Subcutaneous abdominal adipose tissue (tissue), 5 donors: ENCODE data around the gene SPRED2.
A peak's percentile ranks its signal among the peaks of the same experiment; 100 is the strongest.

ENCODE experiments used
- H3K27ac ChIP-seq: one replicate; pipeline ENCODE4 v1.7.0; 2013; ENCODE audit warnings: low read depth, mild to moderate bottlenecking, inconsistent platforms, low read length, moderate library complexity
- H3K27me3 ChIP-seq, 5 donors: one replicate each; pipeline ENCODE4 v1.7.0; 2013; ENCODE audit warnings: low read length in 5 of 5, inconsistent platforms in 1 of 5; ENCODE audit not compliant: control insufficient read depth in 5 of 5, insufficient read depth in 4 of 5
- H3K36me3 ChIP-seq, 5 donors: one replicate each; pipeline ENCODE4 v1.7.0; 2013; ENCODE audit warnings: low read length in 5 of 5; ENCODE audit not compliant: control insufficient read depth in 5 of 5, insufficient read depth in 5 of 5
- H3K4me1 ChIP-seq, 5 donors: one replicate each; pipeline ENCODE4 v1.7.0; 2013; ENCODE audit warnings: low read length in 5 of 5, mild to moderate bottlenecking in 3 of 5, moderate library complexity in 1 of 5; ENCODE audit not compliant: control insufficient read depth in 5 of 5, insufficient read depth in 5 of 5
- H3K4me3 ChIP-seq, 5 donors: one replicate each; pipeline ENCODE4 v1.7.0; 2013; ENCODE audit warnings: low read length in 5 of 5, low read depth in 1 of 5
- H3K9ac ChIP-seq, 5 donors: one replicate each; pipeline ENCODE4 v1.7.0; 2013; ENCODE audit warnings: low read length in 5 of 5, mild to moderate bottlenecking in 4 of 5, moderate library complexity in 3 of 5
- H3K9me3 ChIP-seq, 5 donors: one replicate each; pipeline ENCODE4 v1.7.0; 2013; ENCODE audit warnings: low read length in 5 of 5; ENCODE audit not compliant: control insufficient read depth in 5 of 5
- donor health status: healthy.
- donor health status: healthy.
- donor health status: healthy.
- donor health status: healthy.
- donor health status: healthy.

SPRED2 gene

DNA sequence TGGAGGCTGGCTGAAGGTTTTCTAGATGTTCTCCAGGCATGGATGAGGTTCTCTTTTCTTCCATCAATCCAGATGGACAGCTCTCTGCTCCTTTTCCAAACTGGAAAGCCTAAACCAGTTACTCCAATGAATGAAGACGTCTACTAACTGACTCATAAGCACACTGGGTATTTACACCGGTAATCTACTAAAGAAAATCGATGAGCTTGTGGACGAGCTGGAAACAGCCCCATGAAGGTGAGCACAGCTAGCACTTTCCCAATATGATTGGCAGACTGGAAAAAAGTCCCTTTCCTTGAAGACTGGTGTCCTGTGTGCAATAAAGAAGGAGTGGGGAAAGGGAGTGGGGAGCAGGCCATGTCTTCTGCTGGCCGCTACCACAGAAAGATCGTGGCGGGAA, 120.8 kb downstream of the SPRED2 start:
- H3K27me3 ChIP-seq = no peaks in the 10 kb centered on the region
- peak overlapping the region; percentile 60 for H3K27ac ChIP-seq
- H3K9ac ChIP-seq = no peak overlapping the region
- no peak overlapping the region for H3K4me3 ChIP-seq
- peaks cover 9 to 56% (median 21%) of the 10 kb centered on the region in 5 donors for H3K4me1 ChIP-seq
- peaks cover 3 to 45% (median 37%) of the 10 kb centered on the region in 5 donors for H3K36me3 ChIP-seq
- H3K9me3 ChIP-seq = no peaks in the 10 kb centered on the region

GRCh38 chr2:65311049-65311448, 121.3 kb downstream of the SPRED2 start:
- no peaks in the 10 kb centered on the region for H3K9me3 ChIP-seq
- peaks cover 9 to 53% (median 15%) of the 10 kb centered on the region in 5 donors for H3K4me1 ChIP-seq
- H3K9ac ChIP-seq = no peak overlapping the region
- H3K4me3 ChIP-seq = no peak overlapping the region
- H3K36me3 ChIP-seq = peaks cover 3 to 39% (median 31%) of the 10 kb centered on the region in 5 donors
- peak overlapping the region; percentile 60 for H3K27ac ChIP-seq
- H3K27me3 ChIP-seq = no peaks in the 10 kb centered on the region

GRCh38 chr2:65309699-65310098, 122.7 kb downstream of the SPRED2 start:
- peak overlapping the region; percentile 45 for H3K27ac ChIP-seq
- H3K9me3 ChIP-seq = no peaks in the 10 kb centered on the region
- H3K9ac ChIP-seq = peak overlapping the region in 1 of 5 donors; percentile 13
- H3K27me3 ChIP-seq = no peaks in the 10 kb centered on the region
- peaks cover 3 to 31% (median 26%) of the 10 kb centered on the region in 5 donors for H3K36me3 ChIP-seq
- peaks cover 9 to 51% (median 12%) of the 10 kb centered on the region in 5 donors for H3K4me1 ChIP-seq
- H3K4me3 ChIP-seq = peak overlapping the region in 1 of 5 donors; percentile 2

GRCh38 chr2:65305934-65306333, 126.5 kb downstream of the SPRED2 start:
- Histone ChIP-seq H3K36me3 (peaks cover 0 to 3% (median 0%) of the 10 kb centered on the region in 5 donors), H3K9me3 (no peaks in the 10 kb centered on the region), H3K4me1 (peaks cover 10 to 33% (median 22%) of the 10 kb centered on the region in 5 donors), H3K9ac (no peak overlapping the region), H3K27ac (no peak overlapping the region), H3K27me3 (no peaks in the 10 kb centered on the region), H3K4me3 (no peak overlapping the region)

DNA sequence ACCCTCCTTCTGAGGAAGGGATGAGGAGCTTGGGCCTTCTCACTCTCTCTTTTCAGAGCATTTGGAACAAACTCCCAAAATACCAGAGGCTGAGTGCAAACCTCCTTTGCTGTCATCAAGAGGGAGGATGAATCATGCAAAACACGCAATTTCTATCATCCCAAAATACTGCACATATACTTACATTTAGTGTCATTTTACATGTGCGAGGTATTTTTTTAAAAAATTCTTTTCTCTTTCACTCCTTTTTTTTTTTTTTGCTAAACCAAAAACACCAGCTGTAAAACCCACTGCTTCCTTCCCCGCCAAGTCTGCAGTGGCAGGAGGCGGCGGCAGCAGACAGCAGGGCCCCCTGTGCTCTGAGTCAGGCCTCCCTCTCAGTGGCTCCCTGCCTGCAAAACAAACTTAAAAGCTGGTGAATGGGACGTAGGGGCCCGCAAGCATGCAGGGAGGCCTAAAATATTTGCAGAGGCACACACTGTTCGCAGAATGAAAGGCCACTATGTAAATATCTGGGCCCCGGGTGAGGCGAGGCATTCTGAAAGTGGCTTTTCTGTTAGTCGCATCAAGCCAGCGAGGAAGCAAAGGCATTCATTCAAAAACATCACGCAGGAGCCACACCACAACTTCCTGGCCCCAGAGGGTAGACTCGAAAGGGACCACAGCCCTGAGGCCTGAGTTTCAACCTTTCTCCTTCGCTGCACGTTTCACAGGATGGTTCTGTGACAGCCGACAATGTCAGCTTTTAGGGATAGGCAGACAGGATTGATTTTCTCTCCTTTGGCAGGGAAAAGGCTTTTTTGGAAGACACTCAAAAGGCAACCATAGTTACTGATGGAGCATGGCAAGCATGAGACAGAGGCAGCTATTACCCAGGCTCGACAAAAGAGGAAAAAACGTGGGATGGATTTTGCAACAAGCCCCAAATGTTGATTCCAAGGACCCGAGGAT, 131.4 kb downstream of the SPRED2 start:
- no peaks in the 10 kb centered on the region for H3K27me3 ChIP-seq
- H3K27ac ChIP-seq = peak overlapping the region; percentile 73
- H3K9me3 ChIP-seq = no peaks in the 10 kb centered on the region
- peaks cover 12 to 33% (median 28%) of the 10 kb centered on the region in 5 donors for H3K4me1 ChIP-seq
- no peaks in the 10 kb centered on the region for H3K36me3 ChIP-seq
- peak overlapping the region in 2 of 5 donors; percentile 27 to 40 for H3K4me3 ChIP-seq
- peak overlapping the region in 2 of 5 donors; percentile 17 to 32 for H3K9ac ChIP-seq

GRCh38 chr2:65300134-65300760, 132.2 kb downstream of the SPRED2 start:
- Histone ChIP-seq H3K9me3 (no peaks in the 10 kb centered on the region), H3K27me3 (no peaks in the 10 kb centered on the region), H3K4me3 (no peak overlapping the region), H3K36me3 (no peaks in the 10 kb centered on the region), H3K4me1 (peaks cover 12 to 33% (median 28%) of the 10 kb centered on the region in 5 donors), H3K27ac (peak overlapping the region; percentile 73), H3K9ac (peak overlapping the region in 3 of 5 donors; percentile 15 to 49 (median 17))

- H3K36me3 ChIP-seq = no peaks in the 10 kb centered on the region
- no peak overlapping the region for H3K9ac ChIP-seq
- H3K4me1 ChIP-seq = peaks cover 12 to 33% (median 28%) of the 10 kb centered on the region in 5 donors
These were observed 133.2 kb downstream of the SPRED2 start for GRCh38 chr2:65299246-65299645.

GRCh38 chr2:65298089-65298488, 134.3 kb downstream of the SPRED2 start:
- Histone ChIP-seq H3K36me3 (no peaks in the 10 kb centered on the region), H3K4me3 (no peak overlapping the region), H3K27me3 (no peaks in the 10 kb centered on the region), H3K27ac (no peak overlapping the region), H3K4me1 (peaks cover 12 to 33% (median 28%) of the 10 kb centered on the region in 5 donors), H3K9ac (no peak overlapping the region), H3K9me3 (no peaks in the 10 kb centered on the region)

More at GRCh38 chr2:65299246-65299645, 133.2 kb downstream of the SPRED2 start:
- Histone ChIP-seq H3K4me3 (no peak overlapping the region), H3K9me3 (no peaks in the 10 kb centered on the region), H3K27me3 (no peaks in the 10 kb centered on the region), H3K27ac (peak overlapping the region; percentile 73)

DNA sequence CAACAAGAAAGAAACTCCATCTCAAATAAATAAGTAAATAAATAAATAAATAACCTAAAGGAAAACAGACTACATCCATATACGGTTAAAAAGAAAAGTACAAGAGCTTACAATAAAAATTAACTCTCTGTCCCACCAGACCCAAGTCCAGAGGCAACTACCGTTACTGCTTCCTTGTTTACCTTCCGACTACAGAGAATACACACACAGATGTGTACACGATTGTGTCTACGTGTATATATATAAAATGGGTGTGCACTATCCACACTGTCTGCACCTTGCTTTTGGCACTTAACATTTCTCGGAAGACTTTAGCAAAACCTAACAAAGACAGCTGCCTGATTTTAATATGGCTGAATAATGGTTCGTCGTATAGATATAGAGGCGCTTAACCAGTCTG, 134.9 kb downstream of the SPRED2 start:
- Histone ChIP-seq H3K9ac (no peak overlapping the region), H3K4me1 (peaks cover 12 to 39% (median 31%) of the 10 kb centered on the region in 5 donors), H3K27ac (no peak overlapping the region), H3K27me3 (no peaks in the 10 kb centered on the region), H3K4me3 (no peak overlapping the region), H3K36me3 (no peaks in the 10 kb centered on the region), H3K9me3 (no peaks in the 10 kb centered on the region)

DNA sequence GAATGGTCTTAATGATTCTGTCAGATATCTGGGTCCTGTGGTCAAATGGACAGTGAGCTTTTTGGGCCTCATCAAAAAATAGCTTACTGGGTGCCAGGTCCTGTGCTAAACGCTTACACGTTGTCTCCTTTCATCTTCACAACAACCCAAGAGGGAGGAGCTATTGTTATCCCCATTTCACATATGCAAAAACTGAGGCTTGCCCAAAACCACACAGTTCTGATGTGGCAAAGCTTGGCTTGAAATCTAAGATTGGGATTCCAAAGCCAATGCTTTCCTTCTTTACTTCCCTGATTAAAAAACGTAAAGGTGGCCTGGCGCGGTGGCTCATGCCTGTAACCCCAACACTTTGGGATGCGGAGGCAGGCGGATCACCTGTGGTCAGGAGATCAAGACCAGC, 135.4 kb downstream of the SPRED2 start:
- peaks cover 12 to 39% (median 36%) of the 10 kb centered on the region in 5 donors for H3K4me1 ChIP-seq
- no peak overlapping the region for H3K27ac ChIP-seq
- no peaks in the 10 kb centered on the region for H3K9me3 ChIP-seq
- H3K27me3 ChIP-seq = peaks cover 0 to 2% (median 0%) of the 10 kb centered on the region in 5 donors
- no peak overlapping the region for H3K9ac ChIP-seq
- no peak overlapping the region for H3K4me3 ChIP-seq
- no peaks in the 10 kb centered on the region for H3K36me3 ChIP-seq
